Mesothelial cell of epicardium (in vitro differentiated cells): Measurements from ENCODE around the gene ZNF778. TPM values are rescaled to one million over a fixed set of nuclear protein-coding genes. Genes with fewer than 3 reads are reported as not detected.
"Not testable (repeated sequence)": the region's sequence is repeated elsewhere in the genome, so short reads cannot be mapped to it uniquely, and the experiment has no call there.

Experiments used
- DNase-seq, 2 experiments: peaks; one replicate each; pipeline ENCODE4 v3.0.0; 2021; ENCODE audit warnings: low spot score in 2 of 2; ENCODE audit not compliant: unreplicated experiment in 2 of 2
- H3K27ac Mint-ChIP-seq: 2 replicates; pipeline ENCODE4 v1.8.0; 2021; ENCODE audit warnings: mixed read lengths
- H3K27me3 Mint-ChIP-seq: 2 replicates; pipeline ENCODE4 v1.8.0; 2021; ENCODE audit warnings: low read depth, mixed read lengths
- H3K36me3 Mint-ChIP-seq: 2 replicates; pipeline ENCODE4 v1.8.0; 2021; ENCODE audit warnings: mixed read lengths
- H3K4me1 Mint-ChIP-seq: 2 replicates; pipeline ENCODE4 v1.8.0; 2021; ENCODE audit warnings: mixed read lengths
- H3K4me3 Mint-ChIP-seq: 2 replicates; pipeline ENCODE4 v1.8.0; 2021; ENCODE audit warnings: mild to moderate bottlenecking, moderate library complexity, mixed read lengths
- H3K9me3 Mint-ChIP-seq: 2 replicates; pipeline ENCODE4 v1.8.0; 2021; ENCODE audit warnings: mixed read lengths
- total RNA-seq: library from RNA; stranded (reverse); gene quantifications from 3 replicates; pipeline ENCODE4 v1.2.1, GENCODE V29; 2021
- TF ChIP-seq, protein P1 (sequence below): fragments of 200-600 bp; sonication (generic); IDR thresholded peaks from one replicate; pipeline ENCODE4 v1.5.0; 2021; ENCODE audit warnings: antibody characterized with exemption; ENCODE audit not compliant: unreplicated experiment

The ZNF778 gene
- total RNA-seq, 1 donor from 2014 or later = 10.4 TPM

DNA sequence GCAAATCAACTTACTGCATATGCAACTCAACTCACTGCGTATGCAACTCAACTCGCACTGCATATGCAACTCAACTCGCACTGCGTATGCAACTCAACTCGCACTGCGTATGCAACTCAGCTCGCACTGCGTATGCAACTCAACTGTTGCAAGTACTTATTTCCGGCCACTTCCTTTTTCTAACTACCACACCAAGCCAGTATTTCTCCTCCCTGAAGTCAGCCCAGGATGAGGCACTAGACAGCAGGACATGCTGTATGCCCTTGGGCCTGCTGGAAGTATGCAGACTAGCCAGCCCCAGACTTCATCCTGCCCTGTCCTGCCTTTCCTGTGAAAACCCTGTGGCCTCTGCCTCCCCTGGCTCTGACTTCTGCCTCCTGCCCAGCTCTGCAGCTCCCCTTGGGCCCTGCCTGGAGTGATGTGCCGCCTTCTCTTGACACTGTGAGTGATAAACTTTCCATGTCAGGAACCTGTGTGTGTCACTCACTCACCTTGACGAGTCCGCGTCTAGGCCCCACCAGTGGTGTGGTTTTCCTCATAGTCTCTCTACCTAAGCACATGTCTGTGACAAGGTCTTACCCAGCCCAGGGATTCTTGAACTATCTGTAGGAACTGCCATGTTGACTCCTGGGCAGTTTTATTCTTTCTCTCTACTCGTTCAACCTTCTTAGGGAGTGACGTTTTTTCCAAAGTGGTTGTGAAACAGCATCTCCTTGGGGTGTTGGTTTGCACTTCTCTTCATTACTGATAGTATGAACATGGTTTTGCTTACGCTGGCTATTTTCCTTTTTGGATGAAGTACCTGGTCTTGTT is 16.4 kb downstream of the ZNF778 start:
- Mint-ChIP-seq H3K36me3 (peaks cover 61% of the 10 kb centered on the region), H3K9me3 (peaks cover 31% of the 10 kb centered on the region)
- TF ChIP-seq, protein P1, sequence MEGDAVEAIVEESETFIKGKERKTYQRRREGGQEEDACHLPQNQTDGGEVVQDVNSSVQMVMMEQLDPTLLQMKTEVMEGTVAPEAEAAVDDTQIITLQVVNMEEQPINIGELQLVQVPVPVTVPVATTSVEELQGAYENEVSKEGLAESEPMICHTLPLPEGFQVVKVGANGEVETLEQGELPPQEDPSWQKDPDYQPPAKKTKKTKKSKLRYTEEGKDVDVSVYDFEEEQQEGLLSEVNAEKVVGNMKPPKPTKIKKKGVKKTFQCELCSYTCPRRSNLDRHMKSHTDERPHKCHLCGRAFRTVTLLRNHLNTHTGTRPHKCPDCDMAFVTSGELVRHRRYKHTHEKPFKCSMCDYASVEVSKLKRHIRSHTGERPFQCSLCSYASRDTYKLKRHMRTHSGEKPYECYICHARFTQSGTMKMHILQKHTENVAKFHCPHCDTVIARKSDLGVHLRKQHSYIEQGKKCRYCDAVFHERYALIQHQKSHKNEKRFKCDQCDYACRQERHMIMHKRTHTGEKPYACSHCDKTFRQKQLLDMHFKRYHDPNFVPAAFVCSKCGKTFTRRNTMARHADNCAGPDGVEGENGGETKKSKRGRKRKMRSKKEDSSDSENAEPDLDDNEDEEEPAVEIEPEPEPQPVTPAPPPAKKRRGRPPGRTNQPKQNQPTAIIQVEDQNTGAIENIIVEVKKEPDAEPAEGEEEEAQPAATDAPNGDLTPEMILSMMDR = no peak

DNA sequence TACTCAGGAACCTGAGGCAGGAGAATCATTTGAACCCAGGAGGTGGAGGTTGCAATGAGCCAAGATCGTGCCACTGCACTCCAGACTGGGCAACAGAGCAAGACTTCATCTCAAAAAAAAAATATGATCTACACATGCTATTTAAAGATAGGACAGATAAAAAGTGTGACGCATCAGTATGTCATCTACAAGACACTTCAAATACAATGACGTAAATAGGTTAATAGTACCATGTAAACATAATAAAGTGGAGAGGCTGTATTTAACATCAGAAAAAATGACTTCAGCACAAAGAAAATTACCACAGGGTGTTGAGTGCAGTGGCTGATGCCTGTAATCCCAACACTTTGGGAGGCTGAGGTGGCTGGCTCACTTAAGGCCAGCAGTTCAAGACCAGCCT is 20.2 kb downstream of the ZNF778 start:
- peaks cover 25% of the 10 kb centered on the region for H3K36me3 Mint-ChIP-seq
- TF ChIP-seq, protein P1 = no peak
- peaks cover 7% of the 10 kb centered on the region for H3K4me1 Mint-ChIP-seq
- no peak overlapping the region for H3K4me3 Mint-ChIP-seq
- no peaks in the 10 kb centered on the region for H3K27me3 Mint-ChIP-seq
- no peak overlapping the region for H3K27ac Mint-ChIP-seq
- peaks cover 16% of the 10 kb centered on the region for H3K9me3 Mint-ChIP-seq
- DNase-seq = no peak

More for the DNA sequence above, 16.4 kb downstream of the ZNF778 start:
- no peak overlapping the region for H3K4me3 Mint-ChIP-seq
- DNase-seq = no peak
- H3K27me3 Mint-ChIP-seq = no peaks in the 10 kb centered on the region
- H3K27ac Mint-ChIP-seq = no peak overlapping the region
- no peaks in the 10 kb centered on the region for H3K4me1 Mint-ChIP-seq

DNA sequence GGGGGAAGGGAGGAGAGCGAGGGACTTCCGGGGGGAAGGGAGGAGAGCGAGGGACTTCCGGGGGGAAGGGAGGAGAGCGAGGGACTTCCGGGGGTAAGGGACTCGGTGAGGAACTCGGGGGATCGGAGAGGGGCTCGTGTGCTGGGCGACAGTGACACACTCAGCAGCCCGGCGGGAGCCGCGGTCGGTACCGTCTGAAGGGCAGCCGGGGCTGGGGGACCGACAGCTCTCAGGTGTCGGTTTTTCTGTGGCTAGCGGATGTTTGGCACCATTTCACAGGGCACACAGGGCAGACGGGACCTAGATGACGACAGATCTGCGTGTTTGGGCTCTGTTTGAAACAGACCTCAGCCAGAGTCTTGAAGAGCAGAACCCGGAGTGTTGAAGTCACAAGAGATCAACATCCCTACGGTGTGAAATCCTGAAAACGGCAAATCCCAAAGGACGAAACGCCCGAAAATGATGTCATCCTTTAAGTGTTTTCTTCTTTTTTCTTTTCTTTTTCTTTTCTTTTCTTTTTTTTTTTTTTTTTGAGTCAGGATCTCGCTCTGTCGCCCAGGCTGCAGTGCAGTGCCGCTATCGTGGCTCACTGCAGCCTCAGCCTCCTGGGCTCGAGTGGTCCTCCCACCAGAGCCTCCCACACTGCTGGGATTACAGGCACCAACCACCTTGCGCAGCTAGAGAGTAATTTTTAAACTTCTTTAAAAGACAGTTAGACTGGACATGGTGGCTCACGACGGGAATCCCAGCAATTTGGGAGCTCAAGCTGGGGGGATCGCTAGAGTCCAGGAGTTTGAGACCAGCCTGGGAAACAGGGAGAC is 23.9 kb downstream of the ZNF778 start:
- peak; percentile 49 to 79 for DNase-seq
- H3K4me3 Mint-ChIP-seq = peak overlapping the region; percentile 92
- no peaks in the 10 kb centered on the region for H3K9me3 Mint-ChIP-seq
- peaks cover 3% of the 10 kb centered on the region for H3K27me3 Mint-ChIP-seq
- peaks cover 10% of the 10 kb centered on the region for H3K4me1 Mint-ChIP-seq
- peak overlapping the region; percentile 99 for H3K27ac Mint-ChIP-seq
- H3K36me3 Mint-ChIP-seq = no peaks in the 10 kb centered on the region
- TF ChIP-seq, protein P1 = no peak

DNA sequence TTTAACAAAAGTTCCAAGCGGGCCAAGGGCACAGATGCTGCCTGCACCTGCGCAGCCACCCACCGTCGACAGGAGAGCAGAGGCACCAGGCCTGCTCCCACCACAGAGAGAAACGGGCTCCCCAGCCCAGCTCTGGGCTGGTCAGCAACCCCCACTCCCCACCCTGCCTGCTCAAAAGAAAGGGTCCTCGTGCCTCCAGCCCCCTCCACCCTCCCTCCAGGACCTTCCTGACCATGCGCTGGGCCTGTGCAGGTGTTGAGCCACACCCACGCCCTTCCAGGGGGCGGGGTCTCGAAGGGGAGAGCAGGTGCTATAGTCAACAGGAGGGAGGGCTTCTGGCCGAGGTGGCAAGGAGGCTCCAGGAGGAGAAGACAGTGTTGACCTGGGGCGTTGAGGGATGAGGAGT is 25.3 kb downstream of the ZNF778 start:
- Mint-ChIP-seq H3K4me1 (peaks cover 14% of the 10 kb centered on the region), H3K4me3 (peak overlapping the region; percentile 20), H3K27me3 (peaks cover 4% of the 10 kb centered on the region), H3K9me3 (no peaks in the 10 kb centered on the region), H3K36me3 (no peaks in the 10 kb centered on the region), H3K27ac (no peak overlapping the region)
- TF ChIP-seq, protein P1 = no peak
- no peak for DNase-seq

DNA sequence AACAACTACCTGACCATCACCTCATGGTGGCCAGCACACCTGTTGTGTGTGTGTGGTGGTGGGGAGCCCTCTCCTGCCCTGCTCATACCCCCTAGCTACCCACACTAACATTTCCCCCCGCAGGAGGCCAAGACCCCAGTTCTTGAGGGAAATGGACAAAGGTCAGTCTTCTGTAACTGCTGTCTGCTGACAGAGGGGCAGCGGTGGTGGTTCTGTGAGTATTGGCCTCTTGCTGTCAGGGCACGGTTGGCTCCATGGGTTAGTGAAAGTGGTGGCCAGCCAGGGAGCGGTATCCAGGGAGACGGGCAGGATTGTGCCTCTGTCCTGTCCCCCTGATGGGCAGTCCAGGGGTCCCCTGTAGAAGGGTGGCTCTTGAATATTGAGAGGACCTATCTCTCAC is 26.2 kb downstream of the ZNF778 start:
- no peak for DNase-seq
- Mint-ChIP-seq H3K36me3 (no peaks in the 10 kb centered on the region), H3K4me1 (peaks cover 14% of the 10 kb centered on the region), H3K27ac (no peak overlapping the region), H3K27me3 (peaks cover 4% of the 10 kb centered on the region), H3K9me3 (no peaks in the 10 kb centered on the region), H3K4me3 (no peak overlapping the region)
- TF ChIP-seq, protein P1 = no peak

DNA sequence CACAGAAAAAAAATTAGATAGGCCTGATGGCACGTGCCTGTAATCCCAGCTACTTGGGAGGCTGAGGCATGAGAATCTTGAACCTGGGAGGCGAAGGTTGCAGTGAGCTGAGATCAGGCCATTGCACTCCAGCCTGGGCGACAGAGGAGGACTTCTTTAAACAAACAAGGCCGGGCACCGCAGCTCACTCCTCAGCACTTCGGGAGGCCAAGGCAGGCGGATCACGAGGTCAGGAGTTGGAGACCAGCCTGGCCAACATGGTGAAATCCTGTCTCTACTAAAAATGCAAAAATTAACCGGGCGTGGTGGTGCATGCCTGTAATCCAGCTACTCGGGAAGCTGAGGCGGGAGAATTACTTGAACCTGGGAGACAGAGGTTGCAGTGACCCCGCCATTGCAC is 26.8 kb downstream of the ZNF778 start:
- not testable (repeated sequence) for H3K27me3 Mint-ChIP-seq, H3K9me3 Mint-ChIP-seq, H3K27ac Mint-ChIP-seq, DNase-seq, H3K4me3 Mint-ChIP-seq, H3K36me3 Mint-ChIP-seq
- peaks cover 14% of the 10 kb centered on the region for H3K4me1 Mint-ChIP-seq
